GM18867 (cell line): Measurements from ENCODE around the gene TRMU.

ENCODE experiments used
- ATAC-seq: cut with Tn5 transposase; IDR thresholded peaks from one replicate; pipeline ENCODE4 v1.9.1; 2021; ENCODE audit warnings: mild to moderate bottlenecking, moderate library complexity; ENCODE audit not compliant: unreplicated experiment

TRMU gene

GRCh38 chr22:46355369-46355995, 20.0 kb downstream of the TRMU start:
- ATAC-seq = no peak

GRCh38 chr22:46355996-46356471, 20.5 kb downstream of the TRMU start:
- no peak for ATAC-seq

- no peak for ATAC-seq
Measured at GRCh38 chr22:46356496-46357480, 21.3 kb downstream of the TRMU start.

GRCh38 chr22:46357711-46358520, 22.4 kb downstream of the TRMU start:
- no peak for ATAC-seq

GRCh38 chr22:46358766-46359165, 23.3 kb downstream of the TRMU start:
- ATAC-seq = no peak

GRCh38 chr22:46359362-46359761, 23.8 kb downstream of the TRMU start:
- no peak for ATAC-seq

GRCh38 chr22:46360097-46360496, 24.6 kb downstream of the TRMU start:
- no peak for ATAC-seq

GRCh38 chr22:46360891-46361290, 25.4 kb downstream of the TRMU start:
- ATAC-seq = no peak

- no peak for ATAC-seq
Measured at GRCh38 chr22:46361826-46362202, 26.3 kb downstream of the TRMU start.

GRCh38 chr22:46362203-46362933, 26.9 kb downstream of the TRMU start:
- ATAC-seq = no peak

- no peak for ATAC-seq
Measured at GRCh38 chr22:46362934-46363515, 27.5 kb downstream of the TRMU start.

GRCh38 chr22:46363611-46364321, 28.3 kb downstream of the TRMU start:
- ATAC-seq = no peak

- ATAC-seq = no peak
Measured at GRCh38 chr22:46364341-46365165, 29.0 kb downstream of the TRMU start.

GRCh38 chr22:46365166-46365624, 29.7 kb downstream of the TRMU start:
- ATAC-seq = no peak

- ATAC-seq = no peak
Measured at GRCh38 chr22:46366327-46366731, 30.8 kb downstream of the TRMU start.

- ATAC-seq = no peak
Measured at GRCh38 chr22:46366801-46367706, 31.5 kb downstream of the TRMU start.

GRCh38 chr22:46367707-46368191, 32.2 kb downstream of the TRMU start:
- ATAC-seq = no peak
